ENCODE data around the gene REP15. TPM values are rescaled to one million over a fixed set of nuclear protein-coding genes. Genes with fewer than 3 reads are reported as not detected.
A peak's percentile ranks its signal among the peaks of the same experiment; 100 is the strongest.

REP15 gene
- total RNA-seq, 1 experiment from 2014 or later: 0.26 TPM

GRCh38 chr12:27705263-27705662, 9.0 kb downstream of the REP15 start:
- peaks cover 3% of the 10 kb centered on the region for H3K4me1 Mint-ChIP-seq
- H3K36me3 Mint-ChIP-seq: no peaks in the 10 kb centered on the region
- ChIA-PET CTCF (interaction anchor here (0.7 kb wide), 1 partner anchor 9 kb away, joined by 5 read pairs; the partner anchor contains the start of gene REP15), POLR2A (no interaction called here)
- H3K4me3 Mint-ChIP-seq: no peak overlapping the region
- no peaks in the 10 kb centered on the region for H3K9me3 Mint-ChIP-seq
- TF ChIP-seq CBFB (CRISPR knock-in tag; IDR thresholded peaks at IDR 0.05; ENCODE audit: low read depth) (no peak), SP1 (CRISPR knock-in tag; conservative IDR thresholded peaks at IDR 0.05) (no peak)
- no peak overlapping the region for H3K27ac Mint-ChIP-seq
- peaks cover 9% of the 10 kb centered on the region for H3K27me3 Mint-ChIP-seq (ENCODE audit: low read depth)
- DNase-seq (ENCODE audit: low spot score): peak; percentile 54
- peak; percentile 88 for ATAC-seq

GRCh38 chr12:27707216-27707615, 11.0 kb downstream of the REP15 start:
- no peaks in the 10 kb centered on the region for H3K36me3 Mint-ChIP-seq
- peaks cover 14% of the 10 kb centered on the region for H3K4me1 Mint-ChIP-seq
- DNase-seq (ENCODE audit: low spot score) (no peak), ATAC-seq (no peak)
- H3K4me3 Mint-ChIP-seq: no peak overlapping the region
- ChIA-PET CTCF (no interaction called here), POLR2A (no interaction called here)
- H3K9me3 Mint-ChIP-seq: no peaks in the 10 kb centered on the region
- no peak overlapping the region for H3K27ac Mint-ChIP-seq
- peaks cover 9% of the 10 kb centered on the region for H3K27me3 Mint-ChIP-seq (ENCODE audit: low read depth)
- TF ChIP-seq NFYB (CRISPR knock-in tag; conservative IDR thresholded peaks at IDR 0.05; ENCODE audit: low read depth): no peak
- no peak for TF ChIP-seq KAT7 (CRISPR knock-in tag; IDR thresholded peaks at IDR 0.05; ENCODE audit: borderline replicate concordance)
- TF ChIP-seq ZSCAN18 (CRISPR knock-in tag; IDR thresholded peaks at IDR 0.05): no peak
- TF ChIP-seq STAT6 (CRISPR knock-in tag; conservative IDR thresholded peaks at IDR 0.05; ENCODE audit: low read depth): no peak
- no peak for TF ChIP-seq SMAD4 (CRISPR knock-in tag; IDR thresholded peaks at IDR 0.05)
- TF ChIP-seq ETV6 (CRISPR knock-in tag; IDR thresholded peaks at IDR 0.05): no peak
- TF ChIP-seq AFF4 (CRISPR knock-in tag; IDR thresholded peaks at IDR 0.05; ENCODE audit: borderline replicate concordance): no peak
- TF ChIP-seq ZNF121 (CRISPR knock-in tag; IDR thresholded peaks at IDR 0.05): no peak
- TF ChIP-seq ZNF232 (CRISPR knock-in tag; IDR thresholded peaks at IDR 0.05): no peak
- no peak for TF ChIP-seq ZNF425 (CRISPR knock-in tag; conservative IDR thresholded peaks at IDR 0.05)
- no peak for TF ChIP-seq NR2C2 (CRISPR knock-in tag; IDR thresholded peaks at IDR 0.05)
- TF ChIP-seq CREM (CRISPR knock-in tag; IDR thresholded peaks at IDR 0.05): no peak
- TF ChIP-seq EMX1 (CRISPR knock-in tag; IDR thresholded peaks at IDR 0.05): no peak
- TF ChIP-seq GTF2I (CRISPR knock-in tag; conservative IDR thresholded peaks at IDR 0.05): no peak
- TF ChIP-seq ZBTB21 (CRISPR knock-in tag; IDR thresholded peaks at IDR 0.05; ENCODE audit: borderline replicate concordance): no peak
- TF ChIP-seq HMGXB4 (CRISPR knock-in tag; IDR thresholded peaks at IDR 0.05): no peak
- TF ChIP-seq AR (CRISPR knock-in tag; IDR thresholded peaks at IDR 0.05): no peak
- TF ChIP-seq CDX4 (CRISPR knock-in tag; IDR thresholded peaks at IDR 0.05; ENCODE audit: borderline replicate concordance): no peak

All from WTC11 (cell line).